22Rv1 (cell line): Measurements from ENCODE around the gene OR2AT4.
"Not testable (repeated sequence)": the region's sequence is repeated elsewhere in the genome, so short reads cannot be mapped to it uniquely, and the experiment has no call there.

Source experiments
- H3K27ac ChIP-seq: fragments of 450-650 bp; 2 replicates; pipeline ENCODE4 v1.5.1; 2017
- CTCF ChIP-seq: fragments of 450-650 bp; IDR thresholded peaks from 2 replicates; pipeline ENCODE4 v1.5.1; 2017; ENCODE audit warnings: mild to moderate bottlenecking
- ZFX ChIP-seq: fragments of 450-650 bp; IDR thresholded peaks from 2 replicates; pipeline ENCODE4 v1.6.1; 2017; ENCODE audit warnings: antibody characterized with exemption, borderline replicate concordance

The OR2AT4 gene

GRCh38 chr11:75051043-75051442 is 45.6 kb downstream of the OR2AT4 start:
- TF ChIP-seq ZFX (no peak), CTCF (no peak)
- H3K27ac ChIP-seq: no peak overlapping the region

GRCh38 chr11:75050516-75050915 is 46.2 kb downstream of the OR2AT4 start:
- TF ChIP-seq ZFX (no peak), CTCF (no peak)
- no peak overlapping the region for H3K27ac ChIP-seq

GRCh38 chr11:75049501-75050266 is 47.0 kb downstream of the OR2AT4 start:
- not testable (repeated sequence) for H3K27ac ChIP-seq

- TF ChIP-seq CTCF: no peak
- TF ChIP-seq ZFX: no peak
- H3K27ac ChIP-seq: no peak overlapping the region
These were observed 49.5 kb downstream of the OR2AT4 start for GRCh38 chr11:75047191-75047590.

GRCh38 chr11:75046668-75047067 is 50.0 kb downstream of the OR2AT4 start:
- not testable (repeated sequence) for H3K27ac ChIP-seq

- H3K27ac ChIP-seq: not testable (repeated sequence)
These were observed 52.1 kb downstream of the OR2AT4 start for GRCh38 chr11:75044381-75045170.

- H3K27ac ChIP-seq: not testable (repeated sequence)
These were observed 54.9 kb downstream of the OR2AT4 start for GRCh38 chr11:75041821-75042220.

GRCh38 chr11:75041263-75041662 is 55.4 kb downstream of the OR2AT4 start:
- TF ChIP-seq CTCF: no peak
- TF ChIP-seq ZFX: no peak
- no peak overlapping the region for H3K27ac ChIP-seq

- H3K27ac ChIP-seq: no peak overlapping the region
- TF ChIP-seq ZFX: no peak
- TF ChIP-seq CTCF: no peak
These were observed 56.4 kb downstream of the OR2AT4 start for GRCh38 chr11:75040167-75040770.
